Cardiac septum (tissue), 1 donor: ENCODE data around the gene PRKAR1A. TPM values are rescaled to one million over a fixed set of nuclear protein-coding genes. Genes with fewer than 3 reads are reported as not detected.

Source experiments
- DNase-seq: peaks from one replicate; pipeline ENCODE4 v3.0.0-alpha.2; 2020; ENCODE audit warnings: low spot score
- intact Hi-C: fragments of 100-400 bp; cut with DNase I; formaldehyde crosslinking; loops from one replicate; pipeline ENCODE4 v1.14.0; 2022
- total RNA-seq: library from RNA; stranded (reverse); fragmentation: NEBNext Ultra II Directional; extraction: Animal tissue kit (Norgen Biotek cat#: 25700); gene quantifications from one replicate; pipeline ENCODE4 v1.2.1, GENCODE V29; 2021
- donor health status: DM: no; HTN: no; CAD: no.

PRKAR1A gene
- total RNA-seq, 1 donor from 2014 or later = 967 TPM

- DNase-seq = no peak
- intact Hi-C loops = no loop called here
Observed at GRCh38 chr17:68592682-68593641, 80.7 kb downstream of the PRKAR1A start.

- DNase-seq = no peak
- intact Hi-C loops = no loop called here
Observed at GRCh38 chr17:68594552-68594951, 82.3 kb downstream of the PRKAR1A start.

- intact Hi-C loops = no loop called here
- no peak for DNase-seq
Observed at GRCh38 chr17:68595496-68595895, 83.3 kb downstream of the PRKAR1A start.

GRCh38 chr17:68595986-68596385, 83.8 kb downstream of the PRKAR1A start:
- no peak for DNase-seq
- intact Hi-C loops = no loop called here

- intact Hi-C loops = no loop called here
- DNase-seq = no peak
Observed at GRCh38 chr17:68596411-68596945, 84.2 kb downstream of the PRKAR1A start.

- DNase-seq = no peak
- intact Hi-C loops = no loop called here
Observed at GRCh38 chr17:68598074-68598473, 85.8 kb downstream of the PRKAR1A start.

- DNase-seq = no peak
- intact Hi-C loops = no loop called here
Observed at GRCh38 chr17:68598545-68598961, 86.3 kb downstream of the PRKAR1A start.

- no peak for DNase-seq
- intact Hi-C loops = no loop called here
Observed at GRCh38 chr17:68599091-68599490, 86.9 kb downstream of the PRKAR1A start.

GRCh38 chr17:68599552-68600066, 87.4 kb downstream of the PRKAR1A start:
- DNase-seq = no peak
- intact Hi-C loops = loop anchor here (5.0 to 10.0 kb wide), 4 partner anchors 62 to 155 kb away; partner anchors contain the start of gene PRKAR1A

- intact Hi-C loops = loop anchor here (5.0 to 10.0 kb wide), 4 partner anchors 63 to 155 kb away; partner anchors contain the start of gene PRKAR1A
- peak; percentile 76 for DNase-seq
Observed at GRCh38 chr17:68600067-68600930, 88.1 kb downstream of the PRKAR1A start.

Other genes starting within 250 kb of the PRKAR1A start
- gene SLC16A6, start 221.3 kb upstream of the PRKAR1A start, total RNA-seq = 0.19 TPM
- 2.7 TPM for gene ARSG, start 220.9 kb upstream of the PRKAR1A start, total RNA-seq
- 148 TPM for gene WIPI1, start 54.9 kb upstream of the PRKAR1A start, total RNA-seq
- gene FAM20A, start 88.9 kb downstream of the PRKAR1A start, total RNA-seq = 14.7 TPM